NCI-H2227 treated with DMSO at 0.1 percent for 48 hours (cell line): ENCODE measurements around the gene PRMT7.
"Not testable (repeated sequence)": the region's sequence is repeated elsewhere in the genome, so short reads cannot be mapped to it uniquely, and the experiment has no call there.

Experiments used
- DNase-seq: peaks from one replicate; lab custom pipeline; 2025; lab: John Stamatoyannopoulos, UW

Gene PRMT7

GRCh38 chr16:68283801-68284598 is 26.8 kb upstream of the PRMT7 start:
- DNase-seq: no peak

- DNase-seq: no peak
These were observed 26.0 kb upstream of the PRMT7 start for GRCh38 chr16:68284847-68285246.

DNA sequence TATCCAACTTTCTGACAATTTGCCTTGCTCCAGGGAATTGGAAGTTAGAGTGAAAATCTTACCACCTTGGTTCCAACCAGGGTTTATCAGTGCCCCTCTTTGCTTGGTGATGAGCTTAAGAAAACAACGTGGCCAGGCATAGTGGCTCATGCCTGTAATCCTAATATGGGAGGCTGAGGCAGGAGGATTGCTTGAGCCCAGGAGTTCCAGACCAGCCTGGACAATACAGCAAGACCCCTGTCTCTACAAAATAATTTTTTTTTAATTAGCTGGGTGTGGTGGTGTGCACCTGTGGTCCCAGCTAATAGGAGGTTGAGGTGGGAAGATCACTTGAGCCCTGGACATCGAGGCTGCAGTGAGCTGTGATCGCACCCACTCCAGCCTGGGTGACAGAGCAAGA is 25.1 kb upstream of the PRMT7 start:
- no peak for DNase-seq

- DNase-seq: no peak
These were observed 24.4 kb upstream of the PRMT7 start for GRCh38 chr16:68286153-68287074.

DNA sequence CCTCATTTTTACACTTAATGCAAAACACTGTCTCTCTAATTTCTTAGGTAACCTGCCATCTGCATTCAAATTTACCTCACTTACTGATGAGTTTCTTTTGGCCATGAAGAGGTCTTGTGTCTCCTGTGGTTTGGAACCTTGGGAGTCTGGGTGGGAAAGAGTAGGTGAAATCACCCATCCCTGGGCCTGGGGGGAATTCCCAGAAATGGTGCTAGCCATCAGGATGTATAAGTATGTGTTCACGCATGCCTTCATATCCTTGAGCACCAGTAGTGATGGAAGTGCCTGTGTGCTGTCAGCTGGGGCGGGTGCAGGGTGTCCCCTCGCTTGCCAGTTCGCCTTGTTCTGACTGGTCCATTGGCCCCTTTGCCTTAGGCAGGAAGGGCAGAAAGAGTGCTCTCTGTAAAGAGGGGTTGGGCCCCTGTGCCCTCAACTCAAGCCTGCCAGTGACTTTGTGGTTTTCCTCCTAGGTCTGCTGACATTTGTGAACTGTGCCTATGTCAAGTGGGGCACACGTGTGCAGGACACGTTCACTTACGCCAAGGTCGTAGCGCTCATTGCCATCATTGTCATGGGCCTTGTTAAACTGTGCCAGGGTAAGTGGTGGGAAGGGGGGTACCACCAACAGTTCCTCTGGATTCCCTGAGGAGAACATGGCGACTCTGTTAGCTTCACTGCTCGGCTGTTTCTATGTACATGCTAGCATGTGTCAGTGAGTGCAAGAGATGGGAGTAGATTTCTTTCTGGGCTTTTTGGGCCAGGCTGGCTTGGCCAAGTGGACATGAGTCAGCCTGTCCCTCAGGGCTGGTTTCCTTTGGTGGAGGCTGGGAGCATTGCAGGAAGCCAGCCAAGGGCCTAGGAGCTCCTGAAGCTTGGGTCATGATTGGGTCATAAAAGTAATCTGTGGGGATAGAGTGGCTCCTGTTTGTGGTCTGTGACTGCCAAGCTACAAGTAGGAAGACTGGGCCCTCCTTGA is 23.3 kb upstream of the PRMT7 start:
- no peak for DNase-seq

DNA sequence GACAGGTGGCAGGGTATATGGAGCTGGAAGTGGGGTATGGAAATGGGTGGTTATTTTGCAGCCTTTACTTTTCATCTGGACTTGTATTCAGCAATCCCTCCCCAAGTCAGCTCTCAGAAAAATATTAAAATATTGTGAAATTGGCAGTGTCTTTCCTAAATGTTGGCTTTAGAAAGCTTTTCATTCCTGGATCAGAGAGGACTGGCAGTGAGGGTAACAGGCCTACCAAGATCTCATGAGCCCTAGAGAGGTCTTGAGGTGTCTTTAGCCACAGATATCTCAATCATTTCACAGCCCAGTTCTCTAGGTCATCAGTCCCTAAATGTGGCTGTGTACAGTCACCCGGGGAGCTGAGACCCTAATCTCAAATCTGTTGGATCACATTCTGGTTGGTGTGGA is 22.6 kb upstream of the PRMT7 start:
- DNase-seq: no peak

DNA sequence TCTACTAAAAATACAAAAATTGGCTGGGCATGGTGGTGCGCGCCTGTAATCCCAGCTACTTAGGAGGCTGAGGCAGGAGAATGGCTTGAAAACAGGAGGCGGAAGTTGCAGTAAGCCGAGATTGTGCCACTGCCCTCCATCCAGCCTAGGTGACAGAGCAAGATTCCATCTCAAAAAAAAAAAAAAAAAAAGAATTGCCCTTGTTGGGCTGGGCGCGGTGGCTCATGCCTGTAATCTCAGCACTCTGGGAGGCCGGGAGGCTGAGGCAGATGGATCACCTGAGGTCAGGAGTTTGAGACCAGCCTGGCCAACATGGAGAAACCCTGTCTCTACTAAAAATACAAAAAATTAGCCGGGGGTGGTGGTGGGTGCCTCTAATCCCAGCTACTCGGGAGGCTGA is 22.0 kb upstream of the PRMT7 start:
- not testable (repeated sequence) for DNase-seq

DNA sequence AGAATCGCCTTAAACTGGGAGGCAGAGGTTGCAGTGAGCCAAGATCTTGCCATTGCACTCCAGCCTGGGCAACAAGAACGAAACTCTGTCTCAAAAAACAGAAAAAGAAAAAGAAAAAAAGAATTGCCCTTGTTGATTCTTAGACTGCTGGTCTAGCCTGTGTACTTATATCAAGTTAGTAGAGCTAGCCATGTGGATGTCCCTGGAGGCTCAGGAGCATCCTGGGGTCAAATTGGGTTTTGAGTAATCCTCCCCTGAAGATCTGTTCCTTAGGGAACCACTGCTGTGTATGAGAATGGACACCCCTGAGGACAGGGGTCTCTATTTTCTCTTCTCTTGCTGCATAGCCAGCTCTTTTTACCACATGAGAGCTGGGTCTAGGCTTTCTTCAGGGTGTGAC is 21.6 kb upstream of the PRMT7 start:
- no peak for DNase-seq

DNA sequence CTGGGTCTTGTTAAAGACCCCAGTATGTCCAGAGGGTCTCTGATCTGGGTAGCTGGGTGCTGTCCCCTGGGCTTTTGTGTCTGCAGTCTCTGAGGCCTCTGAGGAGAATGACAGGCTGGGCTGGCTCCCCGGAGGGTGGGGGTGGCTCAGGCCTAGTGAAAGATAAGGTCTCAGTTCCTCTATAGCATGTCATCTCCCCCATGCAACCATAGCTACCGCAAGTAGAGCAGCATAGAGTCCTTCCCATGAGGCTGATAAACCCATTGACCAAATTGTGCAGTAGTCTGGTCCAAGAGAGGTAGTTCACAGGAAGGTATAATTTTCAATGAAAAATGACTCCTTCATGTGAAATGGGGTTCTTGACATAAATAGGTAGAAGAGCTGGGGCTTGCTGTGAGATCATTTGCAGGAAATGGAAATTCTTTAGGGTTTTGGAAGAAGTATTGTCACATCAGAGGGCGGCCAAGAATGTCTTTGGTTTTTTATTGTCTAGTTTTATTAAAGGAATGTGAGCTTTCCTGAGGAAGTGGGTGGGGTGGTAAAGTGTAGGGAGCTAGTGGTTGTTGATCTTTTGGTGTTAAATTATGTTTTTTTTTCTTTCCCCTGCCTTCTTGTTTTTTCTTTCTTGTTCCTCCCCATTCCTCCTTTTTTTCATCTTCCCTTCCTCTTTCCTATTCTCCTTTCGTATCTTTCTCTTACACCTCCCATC is 21.0 kb upstream of the PRMT7 start:
- DNase-seq: no peak

DNA sequence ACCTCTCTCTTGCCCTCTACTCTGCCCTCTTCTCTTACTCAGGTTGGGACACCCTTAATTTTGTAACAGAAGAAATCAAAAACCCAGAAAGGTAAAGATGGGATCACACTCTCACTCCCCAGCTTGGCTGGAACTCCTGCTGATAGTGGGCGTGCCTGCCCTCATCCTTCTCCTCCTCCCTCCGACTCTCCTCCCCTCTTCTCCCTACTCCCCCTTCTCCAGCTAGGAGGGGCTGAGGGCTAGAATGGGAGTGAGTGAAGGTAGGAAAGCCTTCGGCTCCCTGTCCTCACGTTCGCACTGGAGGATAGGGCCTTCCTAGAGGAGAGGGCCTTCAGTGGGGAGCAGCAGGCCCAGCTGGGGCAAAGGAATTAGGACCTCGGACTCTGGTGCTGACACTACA is 20.4 kb upstream of the PRMT7 start:
- no peak for DNase-seq

GRCh38 chr16:68291227-68291626 is 19.6 kb upstream of the PRMT7 start:
- DNase-seq: no peak

DNA sequence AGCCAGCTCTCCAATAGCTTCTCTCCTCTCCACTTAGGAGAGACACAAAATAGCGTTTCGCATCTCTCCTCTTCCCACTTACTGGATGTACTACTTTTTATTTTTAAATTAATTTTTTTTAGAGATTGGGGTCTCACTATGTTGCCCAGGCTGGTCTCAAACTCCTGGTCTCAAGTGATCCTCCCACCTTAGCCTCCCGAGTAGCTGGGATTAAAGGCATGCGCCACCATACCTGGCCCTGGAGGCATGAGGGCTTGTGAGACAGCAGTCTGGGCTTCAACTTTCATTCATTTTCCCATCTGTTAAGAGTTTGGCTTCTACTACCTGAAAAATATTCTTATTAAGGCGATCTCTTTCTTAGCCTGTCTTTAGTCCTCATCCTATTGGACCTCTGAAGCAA is 18.4 kb upstream of the PRMT7 start:
- DNase-seq: no peak

GRCh38 chr16:68296291-68296690 is 14.5 kb upstream of the PRMT7 start:
- DNase-seq: no peak

DNA sequence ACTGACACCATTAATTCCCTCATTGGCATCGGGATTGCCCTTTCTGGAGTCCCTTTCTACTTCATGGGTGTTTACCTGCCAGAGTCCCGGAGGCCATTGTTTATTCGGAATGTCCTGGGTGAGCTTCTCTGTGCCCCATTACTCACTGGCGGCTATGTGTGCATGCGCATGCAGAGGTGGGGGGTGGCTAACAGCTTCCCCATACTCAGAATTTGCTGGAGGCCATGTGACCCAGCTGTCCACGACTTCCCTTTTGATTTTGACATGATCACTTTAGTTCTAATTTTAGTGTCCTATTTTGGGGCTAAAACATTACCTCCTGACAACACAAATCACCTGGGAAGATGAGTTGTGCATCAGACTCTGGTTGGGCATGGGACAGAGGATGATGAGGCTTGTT is 14.1 kb upstream of the PRMT7 start:
- no peak for DNase-seq

GRCh38 chr16:68297908-68298307 is 12.9 kb upstream of the PRMT7 start:
- no peak for DNase-seq

DNA sequence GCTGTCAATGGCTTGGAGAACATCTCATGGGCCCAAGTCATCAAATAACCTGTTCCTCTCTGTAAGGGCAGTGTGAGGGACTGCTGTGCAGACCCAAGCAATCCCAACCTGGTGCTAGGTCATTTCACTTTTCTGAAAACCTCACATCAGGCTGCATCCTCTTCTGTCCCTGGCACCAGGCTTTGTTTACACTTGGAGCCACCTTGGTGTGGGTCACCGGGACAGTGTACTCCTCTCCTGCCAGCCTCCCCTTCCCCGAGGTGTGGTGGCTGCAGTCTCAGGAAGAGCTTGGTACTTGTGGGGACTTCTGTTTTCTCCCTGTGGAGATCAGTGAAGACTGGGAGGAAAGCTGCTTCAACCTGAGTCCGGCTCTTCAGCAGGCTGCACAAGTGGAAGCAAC is 12.5 kb upstream of the PRMT7 start:
- no peak for DNase-seq

DNA sequence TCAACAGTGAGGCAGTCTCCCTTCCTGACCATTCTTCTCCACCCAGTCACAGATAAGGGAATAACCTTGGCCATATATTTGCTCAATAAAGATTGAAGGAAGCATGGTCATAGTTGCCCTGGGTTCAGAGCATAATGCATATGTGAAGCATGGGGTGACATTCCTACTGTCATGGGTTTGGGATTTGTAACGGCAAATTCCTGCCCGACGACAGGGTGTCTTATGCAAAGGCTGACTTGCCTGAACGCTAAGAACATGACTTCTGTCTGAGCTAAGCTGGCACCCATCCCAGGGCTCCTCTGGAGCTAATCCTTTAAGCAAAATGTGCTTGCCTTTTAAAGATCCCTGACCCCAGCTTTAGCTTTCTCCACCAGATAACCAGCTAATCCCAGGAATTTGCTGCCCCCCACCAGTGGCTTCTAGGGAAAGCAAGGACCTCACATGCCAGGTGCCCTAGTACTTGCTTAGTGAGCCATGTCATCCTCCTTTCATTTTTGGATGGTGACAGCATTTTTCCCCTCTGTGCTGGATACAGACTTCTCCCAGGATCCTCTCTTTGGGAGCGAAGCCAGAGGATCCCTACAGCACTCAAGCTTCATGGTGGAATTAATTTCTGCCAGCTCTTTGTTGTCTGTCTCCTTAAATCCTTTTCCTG is 11.8 kb upstream of the PRMT7 start:
- DNase-seq: no peak

DNA sequence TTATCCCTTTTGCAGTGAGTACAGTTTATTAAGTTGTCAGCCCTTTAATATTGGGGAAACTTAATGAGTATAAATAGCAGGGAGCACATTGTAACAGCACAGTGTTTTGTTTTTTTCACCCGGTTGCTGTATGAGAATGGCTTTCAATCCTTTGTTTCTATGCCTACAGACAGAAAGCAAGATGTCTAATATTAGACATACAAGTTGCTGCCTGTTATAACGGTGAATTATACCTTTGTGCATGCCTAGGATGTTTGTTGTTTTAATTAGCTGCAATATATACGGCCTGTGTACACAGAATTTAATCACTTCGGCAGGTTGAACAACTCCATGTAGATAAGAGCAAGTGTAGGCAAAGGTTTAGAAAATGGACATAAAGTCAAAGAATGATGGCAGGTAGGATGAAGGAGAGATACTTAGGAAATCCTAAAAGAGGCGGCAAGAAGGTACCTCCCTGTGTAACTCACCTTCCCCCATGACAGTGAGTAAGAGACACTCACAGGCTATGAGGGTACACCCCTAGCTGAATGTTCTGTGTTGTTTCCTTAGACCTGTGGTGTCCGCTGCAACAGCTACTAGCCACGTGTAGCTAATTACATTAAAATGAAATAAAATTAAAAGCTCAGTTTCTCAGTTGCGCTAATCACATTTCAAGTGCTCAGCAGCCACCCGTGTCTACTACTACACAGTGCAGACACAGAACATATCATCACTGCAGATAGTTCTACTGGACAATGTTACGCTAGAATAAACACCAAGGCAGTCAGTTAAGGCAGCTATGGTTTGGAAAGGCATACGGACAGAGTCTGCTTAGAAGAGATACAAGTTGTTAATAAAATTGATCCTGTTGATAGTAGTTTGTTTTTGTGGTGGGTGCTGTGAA is 11.0 kb upstream of the PRMT7 start:
- DNase-seq: no peak

DNA sequence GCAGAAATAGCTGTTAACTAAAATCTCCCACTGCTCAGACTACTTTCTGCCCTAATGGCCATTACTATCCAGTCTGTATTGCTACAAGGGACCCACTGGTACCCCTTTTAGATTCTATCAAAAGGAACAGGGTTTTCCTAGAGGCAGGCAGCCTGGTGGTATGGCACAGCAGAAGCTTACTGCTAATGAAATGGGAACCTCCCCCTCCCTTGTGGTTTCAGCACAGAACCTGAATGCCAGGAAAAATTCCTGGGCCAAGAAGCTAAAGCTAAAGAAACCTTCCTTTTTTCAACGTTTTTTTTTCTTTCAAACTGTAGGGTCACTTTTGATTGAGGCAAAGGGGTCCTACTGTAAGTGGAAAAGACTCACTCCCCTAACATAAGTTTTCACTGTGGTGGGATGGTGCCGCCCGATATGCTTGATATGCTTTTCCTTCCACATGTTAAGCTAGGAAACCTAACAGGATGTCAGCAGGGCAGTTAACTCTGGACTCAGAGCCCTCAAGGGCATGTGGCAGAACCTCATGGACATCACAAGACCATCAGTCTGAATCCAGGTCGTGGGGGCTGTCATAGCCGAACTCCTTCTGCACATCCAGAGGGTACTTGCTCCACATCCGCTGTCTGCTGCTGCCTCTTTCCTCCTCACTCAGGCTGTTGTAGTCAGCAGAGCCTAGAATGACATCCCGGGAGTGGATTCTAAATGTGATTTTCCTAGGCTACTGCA is 9.9 kb upstream of the PRMT7 start:
- DNase-seq: no peak
